WTC11 (cell line): ENCODE results near the gene RASAL2. TPM values are rescaled to one million over a fixed set of nuclear protein-coding genes. Genes with fewer than 3 reads are reported as not detected.

Experiments
- ATAC-seq: fragments of 200-7000 bp; cut with Tn5 transposase; 2 replicates; pipeline ENCODE4 v1.10.0; 2021; ENCODE audit warnings: mild to moderate bottlenecking, moderate library complexity
- CTCF ChIA-PET: fragments of 300-600 bp; sonication (Branson Sonifier 250); formaldehyde crosslinking; loops from one replicate; lab custom pipeline; 2021; ENCODE audit warnings: antibody characterized with exemption; lab: Charles Lee
- POLR2A ChIA-PET: fragments of 350-600 bp; sonication (Branson Sonifier 250); formaldehyde crosslinking; loops from one replicate; lab custom pipeline; 2021; ENCODE audit warnings: antibody characterized with exemption; lab: Charles Lee
- DNase-seq: peaks from one replicate; pipeline ENCODE4 v3.0.0; 2021; ENCODE audit warnings: low spot score
- H3K27ac Mint-ChIP-seq: 2 replicates; pipeline ENCODE4 v1.8.0; 2021; ENCODE audit warnings: mixed read lengths
- H3K27me3 Mint-ChIP-seq: 2 replicates; pipeline ENCODE4 v1.8.0; 2021; ENCODE audit warnings: low read depth, mild to moderate bottlenecking, moderate library complexity, mixed read lengths
- H3K36me3 Mint-ChIP-seq: 2 replicates; pipeline ENCODE4 v1.8.0; 2021; ENCODE audit warnings: mixed read lengths
- H3K4me1 Mint-ChIP-seq: 2 replicates; pipeline ENCODE4 v1.8.0; 2022; ENCODE audit warnings: mixed read lengths
- H3K4me3 Mint-ChIP-seq: 2 replicates; pipeline ENCODE4 v1.8.0; 2021; ENCODE audit warnings: mild to moderate bottlenecking, moderate library complexity, mixed read lengths
- H3K9me3 Mint-ChIP-seq: 2 replicates; pipeline ENCODE4 v1.8.0; 2021; ENCODE audit warnings: mixed read lengths
- ATF6 ChIP-seq: sonication (generic); formaldehyde crosslinking; IDR thresholded peaks from 2 replicates; pipeline ENCODE4 v1.8.1; 2023; ENCODE audit warnings: mild to moderate bottlenecking, missing genetic modification reagents
- E2F1 ChIP-seq: sonication (generic); formaldehyde crosslinking; IDR thresholded peaks from 2 replicates; pipeline ENCODE4 v1.8.0; 2022; ENCODE audit warnings: mild to moderate bottlenecking, missing genetic modification reagents
- FOXJ3 ChIP-seq: sonication (generic); formaldehyde crosslinking; IDR thresholded peaks from 2 replicates; pipeline ENCODE4 v1.9.0; 2021; ENCODE audit warnings: missing genetic modification reagents, mild to moderate bottlenecking, borderline replicate concordance
- GTF2I ChIP-seq: fragments of 250-450 bp; sonication (Bioruptor Pico); conservative IDR thresholded peaks from 2 replicates; pipeline ENCODE4 v1.4.0; 2021; ENCODE audit warnings: mild to moderate bottlenecking
- HMGA2 ChIP-seq: fragments of 250-450 bp; sonication (Bioruptor Pico); IDR thresholded peaks from 2 replicates; pipeline ENCODE4 v1.4.0; 2021; ENCODE audit warnings: mild to moderate bottlenecking, moderate library complexity
- SMAD3 ChIP-seq: sonication (generic); formaldehyde crosslinking; IDR thresholded peaks from 2 replicates; pipeline ENCODE4 v1.8.0; 2022; ENCODE audit warnings: missing genetic modification reagents, mild to moderate bottlenecking, borderline replicate concordance
- TEAD4 ChIP-seq: sonication (generic); formaldehyde crosslinking; IDR thresholded peaks from 2 replicates; pipeline ENCODE4 v1.8.0; 2022; ENCODE audit warnings: mild to moderate bottlenecking, missing genetic modification reagents
- ZBTB21 ChIP-seq: sonication (generic); formaldehyde crosslinking; IDR thresholded peaks from 2 replicates; pipeline ENCODE4 v1.8.1; 2023; ENCODE audit warnings: mild to moderate bottlenecking, missing genetic modification reagents, borderline replicate concordance
- ZNF219 ChIP-seq: sonication (generic); formaldehyde crosslinking; IDR thresholded peaks from 2 replicates; pipeline ENCODE4 v1.8.0; 2023; ENCODE audit warnings: missing genetic modification reagents, mild to moderate bottlenecking, borderline replicate concordance
- ZNF317 ChIP-seq: sonication (generic); formaldehyde crosslinking; IDR thresholded peaks from 2 replicates; pipeline ENCODE4 v1.8.1; 2023; ENCODE audit warnings: low read depth, mild to moderate bottlenecking, moderate library complexity, missing genetic modification reagents, borderline replicate concordance
- total RNA-seq: library from RNA; stranded (reverse); gene quantifications from 3 replicates; pipeline ENCODE4 v1.2.3, GENCODE V29; 2021
- TF ChIP-seq, protein P1 (sequence below): sonication (generic); formaldehyde crosslinking; IDR thresholded peaks from 2 replicates; pipeline ENCODE4 v1.8.1; 2022; ENCODE audit warnings: missing genetic modification reagents, borderline replicate concordance
- TF ChIP-seq, protein P2 (sequence below): sonication (generic); formaldehyde crosslinking; IDR thresholded peaks from 2 replicates; pipeline ENCODE4 v1.8.0; 2022; ENCODE audit warnings: missing genetic modification reagents
- TF ChIP-seq, protein P3 (sequence below): fragments of 200-600 bp; IDR thresholded peaks from 2 replicates; pipeline ENCODE4 v1.8.0; 2022; ENCODE audit warnings: antibody characterized with exemption
- TF ChIP-seq, protein P4 (sequence below): sonication (generic); formaldehyde crosslinking; IDR thresholded peaks from 2 replicates; pipeline ENCODE4 v1.8.0; 2022; ENCODE audit warnings: mild to moderate bottlenecking, missing genetic modification reagents
- TF ChIP-seq, protein P5 (sequence below): fragments of 250-450 bp; sonication (Bioruptor Pico); IDR thresholded peaks from 2 replicates; pipeline ENCODE4 v1.9.0; 2021; ENCODE audit warnings: mild to moderate bottlenecking

The RASAL2 gene
- total RNA-seq, 1 experiment from 2014 or later, result 29.5 TPM

DNA sequence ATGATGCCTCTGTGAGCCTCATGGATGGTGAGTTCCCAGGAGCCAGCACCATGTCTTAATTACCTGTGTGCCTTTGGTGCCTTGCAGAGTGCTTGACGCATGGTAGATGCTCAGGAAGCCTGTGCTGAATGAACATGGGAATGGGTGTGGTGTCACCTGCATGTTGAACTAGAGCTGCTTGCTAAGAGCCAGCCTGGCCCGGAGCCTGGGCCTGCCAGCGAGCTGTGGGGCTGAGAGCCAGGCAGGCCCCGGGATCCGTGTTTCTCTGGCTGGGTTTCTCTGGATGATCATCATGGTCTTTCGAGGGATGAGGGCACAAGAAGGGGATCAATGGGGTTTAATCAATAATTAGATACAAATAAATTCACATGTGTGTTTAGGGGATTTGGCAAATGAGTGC lies 412.3 kb downstream of the RASAL2 start:
- Mint-ChIP-seq H3K4me3 (no peak overlapping the region), H3K27me3 (no peaks in the 10 kb centered on the region), H3K27ac (no peak overlapping the region), H3K4me1 (peaks cover 3% of the 10 kb centered on the region), H3K9me3 (no peaks in the 10 kb centered on the region), H3K36me3 (no peaks in the 10 kb centered on the region)
- ATAC-seq (no peak), DNase-seq (no peak)
- CTCF ChIA-PET, result interaction anchor here (0.6 to 1.7 kb wide), 5 partner anchors 8 to 532 kb away, joined by 3 to 5 read pairs (median 4); no protein-coding TSS in a partner anchor
- POLR2A ChIA-PET, result no interaction called here
- TF ChIP-seq, protein P1, sequence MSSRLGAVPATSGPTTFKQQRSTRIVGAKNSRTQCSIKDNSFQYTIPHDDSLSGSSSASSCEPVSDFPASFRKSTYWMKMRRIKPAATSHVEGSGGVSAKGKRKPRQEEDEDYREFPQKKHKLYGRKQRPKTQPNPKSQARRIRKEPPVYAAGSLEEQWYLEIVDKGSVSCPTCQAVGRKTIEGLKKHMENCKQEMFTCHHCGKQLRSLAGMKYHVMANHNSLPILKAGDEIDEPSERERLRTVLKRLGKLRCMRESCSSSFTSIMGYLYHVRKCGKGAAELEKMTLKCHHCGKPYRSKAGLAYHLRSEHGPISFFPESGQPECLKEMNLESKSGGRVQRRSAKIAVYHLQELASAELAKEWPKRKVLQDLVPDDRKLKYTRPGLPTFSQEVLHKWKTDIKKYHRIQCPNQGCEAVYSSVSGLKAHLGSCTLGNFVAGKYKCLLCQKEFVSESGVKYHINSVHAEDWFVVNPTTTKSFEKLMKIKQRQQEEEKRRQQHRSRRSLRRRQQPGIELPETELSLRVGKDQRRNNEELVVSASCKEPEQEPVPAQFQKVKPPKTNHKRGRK, result no peak
- TF ChIP-seq ZBTB21 (CRISPR knock-in tag), result no peak
- no peak for TF ChIP-seq ATF6
- TF ChIP-seq, protein P2, sequence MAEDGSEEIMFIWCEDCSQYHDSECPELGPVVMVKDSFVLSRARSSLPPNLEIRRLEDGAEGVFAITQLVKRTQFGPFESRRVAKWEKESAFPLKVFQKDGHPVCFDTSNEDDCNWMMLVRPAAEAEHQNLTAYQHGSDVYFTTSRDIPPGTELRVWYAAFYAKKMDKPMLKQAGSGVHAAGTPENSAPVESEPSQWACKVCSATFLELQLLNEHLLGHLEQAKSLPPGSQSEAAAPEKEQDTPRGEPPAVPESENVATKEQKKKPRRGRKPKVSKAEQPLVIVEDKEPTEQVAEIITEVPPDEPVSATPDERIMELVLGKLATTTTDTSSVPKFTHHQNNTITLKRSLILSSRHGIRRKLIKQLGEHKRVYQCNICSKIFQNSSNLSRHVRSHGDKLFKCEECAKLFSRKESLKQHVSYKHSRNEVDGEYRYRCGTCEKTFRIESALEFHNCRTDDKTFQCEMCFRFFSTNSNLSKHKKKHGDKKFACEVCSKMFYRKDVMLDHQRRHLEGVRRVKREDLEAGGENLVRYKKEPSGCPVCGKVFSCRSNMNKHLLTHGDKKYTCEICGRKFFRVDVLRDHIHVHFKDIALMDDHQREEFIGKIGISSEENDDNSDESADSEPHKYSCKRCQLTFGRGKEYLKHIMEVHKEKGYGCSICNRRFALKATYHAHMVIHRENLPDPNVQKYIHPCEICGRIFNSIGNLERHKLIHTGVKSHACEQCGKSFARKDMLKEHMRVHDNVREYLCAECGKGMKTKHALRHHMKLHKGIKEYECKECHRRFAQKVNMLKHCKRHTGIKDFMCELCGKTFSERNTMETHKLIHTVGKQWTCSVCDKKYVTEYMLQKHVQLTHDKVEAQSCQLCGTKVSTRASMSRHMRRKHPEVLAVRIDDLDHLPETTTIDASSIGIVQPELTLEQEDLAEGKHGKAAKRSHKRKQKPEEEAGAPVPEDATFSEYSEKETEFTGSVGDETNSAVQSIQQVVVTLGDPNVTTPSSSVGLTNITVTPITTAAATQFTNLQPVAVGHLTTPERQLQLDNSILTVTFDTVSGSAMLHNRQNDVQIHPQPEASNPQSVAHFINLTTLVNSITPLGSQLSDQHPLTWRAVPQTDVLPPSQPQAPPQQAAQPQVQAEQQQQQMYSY, result no peak
- TF ChIP-seq E2F1, result no peak
- no peak for TF ChIP-seq SMAD3 (CRISPR knock-in tag)
- TF ChIP-seq ZNF219, result no peak
- TF ChIP-seq TEAD4 (CRISPR knock-in tag), result no peak
- TF ChIP-seq, protein P3, sequence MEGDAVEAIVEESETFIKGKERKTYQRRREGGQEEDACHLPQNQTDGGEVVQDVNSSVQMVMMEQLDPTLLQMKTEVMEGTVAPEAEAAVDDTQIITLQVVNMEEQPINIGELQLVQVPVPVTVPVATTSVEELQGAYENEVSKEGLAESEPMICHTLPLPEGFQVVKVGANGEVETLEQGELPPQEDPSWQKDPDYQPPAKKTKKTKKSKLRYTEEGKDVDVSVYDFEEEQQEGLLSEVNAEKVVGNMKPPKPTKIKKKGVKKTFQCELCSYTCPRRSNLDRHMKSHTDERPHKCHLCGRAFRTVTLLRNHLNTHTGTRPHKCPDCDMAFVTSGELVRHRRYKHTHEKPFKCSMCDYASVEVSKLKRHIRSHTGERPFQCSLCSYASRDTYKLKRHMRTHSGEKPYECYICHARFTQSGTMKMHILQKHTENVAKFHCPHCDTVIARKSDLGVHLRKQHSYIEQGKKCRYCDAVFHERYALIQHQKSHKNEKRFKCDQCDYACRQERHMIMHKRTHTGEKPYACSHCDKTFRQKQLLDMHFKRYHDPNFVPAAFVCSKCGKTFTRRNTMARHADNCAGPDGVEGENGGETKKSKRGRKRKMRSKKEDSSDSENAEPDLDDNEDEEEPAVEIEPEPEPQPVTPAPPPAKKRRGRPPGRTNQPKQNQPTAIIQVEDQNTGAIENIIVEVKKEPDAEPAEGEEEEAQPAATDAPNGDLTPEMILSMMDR, result no peak
- TF ChIP-seq, protein P4, sequence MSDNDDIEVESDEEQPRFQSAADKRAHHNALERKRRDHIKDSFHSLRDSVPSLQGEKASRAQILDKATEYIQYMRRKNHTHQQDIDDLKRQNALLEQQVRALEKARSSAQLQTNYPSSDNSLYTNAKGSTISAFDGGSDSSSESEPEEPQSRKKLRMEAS (CRISPR knock-in tag), result no peak
- no peak for TF ChIP-seq HMGA2 (CRISPR knock-in tag)
- no peak for TF ChIP-seq GTF2I (CRISPR knock-in tag)
- TF ChIP-seq, protein P5, sequence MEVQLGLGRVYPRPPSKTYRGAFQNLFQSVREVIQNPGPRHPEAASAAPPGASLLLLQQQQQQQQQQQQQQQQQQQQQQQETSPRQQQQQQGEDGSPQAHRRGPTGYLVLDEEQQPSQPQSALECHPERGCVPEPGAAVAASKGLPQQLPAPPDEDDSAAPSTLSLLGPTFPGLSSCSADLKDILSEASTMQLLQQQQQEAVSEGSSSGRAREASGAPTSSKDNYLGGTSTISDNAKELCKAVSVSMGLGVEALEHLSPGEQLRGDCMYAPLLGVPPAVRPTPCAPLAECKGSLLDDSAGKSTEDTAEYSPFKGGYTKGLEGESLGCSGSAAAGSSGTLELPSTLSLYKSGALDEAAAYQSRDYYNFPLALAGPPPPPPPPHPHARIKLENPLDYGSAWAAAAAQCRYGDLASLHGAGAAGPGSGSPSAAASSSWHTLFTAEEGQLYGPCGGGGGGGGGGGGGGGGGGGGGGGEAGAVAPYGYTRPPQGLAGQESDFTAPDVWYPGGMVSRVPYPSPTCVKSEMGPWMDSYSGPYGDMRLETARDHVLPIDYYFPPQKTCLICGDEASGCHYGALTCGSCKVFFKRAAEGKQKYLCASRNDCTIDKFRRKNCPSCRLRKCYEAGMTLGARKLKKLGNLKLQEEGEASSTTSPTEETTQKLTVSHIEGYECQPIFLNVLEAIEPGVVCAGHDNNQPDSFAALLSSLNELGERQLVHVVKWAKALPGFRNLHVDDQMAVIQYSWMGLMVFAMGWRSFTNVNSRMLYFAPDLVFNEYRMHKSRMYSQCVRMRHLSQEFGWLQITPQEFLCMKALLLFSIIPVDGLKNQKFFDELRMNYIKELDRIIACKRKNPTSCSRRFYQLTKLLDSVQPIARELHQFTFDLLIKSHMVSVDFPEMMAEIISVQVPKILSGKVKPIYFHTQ (CRISPR knock-in tag), result no peak
- no peak for TF ChIP-seq FOXJ3 (CRISPR knock-in tag)
- TF ChIP-seq ZNF317 (CRISPR knock-in tag), result no peak
- TF ChIP-seq, all 79 proteins: peak for 0
